Epithelial cell of proximal tubule (primary cell): ENCODE measurements around the gene GTF3C6. TPM values are rescaled to one million over a fixed set of nuclear protein-coding genes. Genes with fewer than 3 reads are reported as not detected.

Source experiments
- DNase-seq: peaks from one replicate; pipeline ENCODE4 v3.0.0-alpha.2; 2011; ENCODE audit warnings: low read depth
- H3K4me3 ChIP-seq: 2 replicates; pipeline ENCODE4 v1.5.1; 2011; ENCODE audit warnings: low read depth, mild to moderate bottlenecking, low read length
- CTCF ChIP-seq: conservative IDR thresholded peaks from 2 replicates; pipeline ENCODE4 v1.5.1; 2012; ENCODE audit warnings: low read depth, mild to moderate bottlenecking, low read length
- total RNA-seq: library from RNA; depleted of rRNA; stranded (reverse); fragments of >200 nt; gene quantifications from 2 replicates; pipeline ENCODE4 v1.2.3, GENCODE V29; 2015

GTF3C6 gene
- total RNA-seq, 1 donor from 2014 or later = 85.0 TPM

GRCh38 chr6:110939429-110940200 is 18.9 kb upstream of the GTF3C6 start:
- no peak overlapping the region for H3K4me3 ChIP-seq
- no peak for DNase-seq
- TF ChIP-seq CTCF = no peak

- no peak for TF ChIP-seq CTCF
- peak; percentile 76 for DNase-seq
- no peak overlapping the region for H3K4me3 ChIP-seq
Measured at GRCh38 chr6:110944681-110945151, 13.8 kb upstream of the GTF3C6 start.

- no peak for DNase-seq
- no peak for TF ChIP-seq CTCF
- H3K4me3 ChIP-seq = no peak overlapping the region
Measured at GRCh38 chr6:110946498-110946897, 12.0 kb upstream of the GTF3C6 start.

GRCh38 chr6:110949679-110950285 is 8.7 kb upstream of the GTF3C6 start:
- TF ChIP-seq CTCF = peak; percentile 48
- DNase-seq = no peak
- no peak overlapping the region for H3K4me3 ChIP-seq

GRCh38 chr6:110950440-110950839 is 8.1 kb upstream of the GTF3C6 start:
- TF ChIP-seq CTCF = no peak
- no peak overlapping the region for H3K4me3 ChIP-seq

GRCh38 chr6:110951008-110951407 is 7.5 kb upstream of the GTF3C6 start:
- DNase-seq = no peak
- H3K4me3 ChIP-seq = no peak overlapping the region
- no peak for TF ChIP-seq CTCF

More at GRCh38 chr6:110950440-110950839, 8.1 kb upstream of the GTF3C6 start:
- no peak for DNase-seq
